Esophagus squamous epithelium (tissue), 4 donors: ENCODE data around the gene GLI2.

Experiments
- CTCF ChIP-seq, 6 experiments: fragments of 450-650 bp in 4 of 6; fragments of 200-600 bp in 2 of 6; sonication (generic) in 2 of 6; IDR thresholded peaks; one replicate each; pipeline ENCODE4 v1.5.1; 2016 to 2019; ENCODE audit warnings: antibody characterized with exemption in 6 of 6, mild to moderate bottlenecking in 4 of 6, moderate library complexity in 4 of 6
- POLR2A ChIP-seq, 4 donors: fragments of 450-650 bp; IDR thresholded peaks; one replicate each; pipeline ENCODE4 v1.6.1; 2017; ENCODE audit warnings: antibody characterized with exemption in 4 of 4, mild to moderate bottlenecking in 4 of 4, moderate library complexity in 3 of 4

DNA sequence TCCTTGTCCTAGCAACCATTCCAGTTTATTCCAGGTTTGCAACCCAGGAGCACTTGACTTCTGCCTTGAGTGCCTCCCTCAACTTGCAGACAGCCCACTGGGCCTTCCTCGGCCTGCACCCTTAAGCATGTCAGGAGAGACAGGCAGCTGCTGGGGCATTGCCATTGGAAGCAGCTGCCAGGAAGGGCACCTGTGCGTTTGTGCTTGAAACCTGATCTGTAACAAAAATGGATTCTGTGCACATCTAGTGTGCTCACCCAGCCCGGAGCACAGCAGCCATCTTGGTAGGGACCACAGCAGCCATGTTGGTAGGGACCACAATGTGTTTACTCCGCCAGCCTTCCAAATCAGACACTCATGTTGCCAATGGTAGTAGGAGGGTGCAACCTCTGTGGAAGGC lies 44.3 kb upstream of the GLI2 start:
- TF ChIP-seq CTCF (IDR thresholded peaks at IDR 0.05) = no peak
- no peak for TF ChIP-seq POLR2A (IDR thresholded peaks at IDR 0.05)
